GM12864 (cell line): ENCODE data around the gene XIST.

Source experiments
- DNase-seq: peaks from one replicate; pipeline ENCODE4 v3.0.0-alpha.2; 2011; ENCODE audit warnings: low read depth
- H3K4me3 ChIP-seq: 2 replicates; pipeline ENCODE4 v1.5.1; 2011; ENCODE audit warnings: mild to moderate bottlenecking, low read depth, low read length, control low read depth
- CTCF ChIP-seq: IDR thresholded peaks from 2 replicates; pipeline ENCODE4 v1.5.1; 2011; ENCODE audit warnings: low read depth, mild to moderate bottlenecking, moderate library complexity, low read length, control low read depth, inconsistent platforms; ENCODE audit errors: missing control alignments

The XIST gene

DNA sequence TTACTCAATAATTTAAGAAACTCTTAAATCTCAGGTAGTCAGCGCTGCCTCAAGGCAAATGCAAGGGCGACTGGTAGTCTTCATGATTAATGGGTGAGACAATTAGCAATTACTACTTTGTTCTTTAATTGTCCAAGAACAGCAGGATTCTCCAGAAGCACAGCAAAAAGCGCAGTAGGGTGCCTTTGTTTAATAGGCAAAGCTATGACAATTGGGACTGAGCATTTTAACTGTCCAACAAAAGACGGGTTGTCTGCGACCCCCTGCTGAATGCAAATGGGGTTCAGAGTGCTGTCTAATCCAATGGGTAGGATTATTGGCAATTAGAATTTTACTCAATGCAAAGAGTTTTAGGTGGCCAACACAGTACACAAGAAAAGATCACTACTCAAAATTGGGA, 3.4 kb downstream of the XIST start:
- no peak for TF ChIP-seq CTCF
- no peak for DNase-seq
- H3K4me3 ChIP-seq = no peak overlapping the region

DNA sequence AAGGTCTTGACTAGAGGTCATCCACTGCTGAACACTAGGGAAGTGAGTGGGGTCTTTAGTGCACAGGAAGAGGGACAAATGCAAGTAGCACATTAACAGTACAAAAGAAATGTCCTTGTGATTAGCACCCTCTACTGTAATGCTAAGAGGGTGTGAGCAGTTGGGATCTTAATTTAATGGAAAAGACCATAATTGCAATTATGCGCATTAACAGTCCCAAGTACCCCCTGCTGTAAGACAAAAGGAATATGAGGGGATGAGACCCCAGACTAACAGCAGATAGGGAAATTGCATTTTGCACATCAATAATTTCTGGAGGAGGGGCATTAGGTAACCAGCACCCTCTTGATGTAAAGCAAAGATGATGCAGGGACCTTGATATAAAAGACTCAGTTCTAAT, 4.5 kb downstream of the XIST start:
- DNase-seq = no peak
- no peak overlapping the region for H3K4me3 ChIP-seq
- TF ChIP-seq CTCF = no peak

- no peak for DNase-seq
- H3K4me3 ChIP-seq = no peak overlapping the region
- no peak for TF ChIP-seq CTCF
Observed at GRCh38 chrX:73847100-73847499, 5.4 kb downstream of the XIST start.

DNA sequence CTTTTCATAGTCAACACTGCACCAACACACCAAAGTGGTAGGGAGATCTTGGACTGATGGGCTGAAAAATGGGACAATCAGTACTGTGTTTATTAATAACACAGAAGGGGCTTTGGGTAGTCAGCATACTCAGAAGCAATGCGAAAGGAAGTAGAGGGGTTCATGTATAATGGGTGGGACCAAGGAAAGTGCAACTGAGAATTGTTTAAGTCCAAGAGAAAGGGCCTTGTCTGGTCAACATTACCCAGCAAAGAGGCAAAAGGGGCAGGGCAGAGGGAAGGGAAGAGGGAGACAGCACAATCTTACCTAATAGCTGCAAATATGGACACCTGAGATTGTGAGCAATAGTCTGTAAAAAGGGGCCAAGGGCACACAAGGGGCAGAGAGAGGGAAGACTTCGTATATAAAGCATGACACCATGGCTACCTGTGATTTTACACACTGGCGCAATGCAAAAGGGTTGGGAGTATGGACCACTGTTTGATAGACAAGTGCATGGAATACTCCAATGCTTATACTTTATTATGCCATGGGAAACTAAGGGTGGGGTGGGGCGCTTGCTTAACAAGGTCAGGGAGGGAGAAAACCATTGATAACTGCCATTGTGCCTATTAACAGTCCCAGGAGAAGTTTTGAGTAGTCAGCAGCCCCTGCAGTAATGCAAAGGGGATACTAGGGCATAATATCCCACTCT, 9.8 kb downstream of the XIST start:
- no peak overlapping the region for H3K4me3 ChIP-seq
- TF ChIP-seq CTCF = no peak
- no peak for DNase-seq

DNA sequence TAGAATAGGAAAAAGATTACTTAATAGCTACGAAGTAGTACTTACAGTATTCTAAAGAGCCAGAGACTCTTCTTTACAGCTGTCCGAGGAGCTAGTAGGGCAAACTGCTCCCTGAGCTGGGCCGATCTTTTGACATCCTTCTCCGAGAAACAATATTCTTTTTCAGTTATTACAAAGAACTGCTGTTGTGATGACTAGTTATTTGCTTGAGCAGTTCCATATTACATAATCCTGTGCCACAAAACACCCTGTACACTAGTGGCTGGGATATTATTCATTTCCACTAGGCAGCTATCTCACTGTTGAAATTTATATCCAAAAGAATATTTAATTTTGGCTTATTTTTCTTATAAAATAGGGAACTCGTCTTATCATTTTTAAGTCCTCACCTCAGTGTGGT, 11.2 kb downstream of the XIST start:
- DNase-seq = no peak
- TF ChIP-seq CTCF = no peak
- no peak overlapping the region for H3K4me3 ChIP-seq

DNA sequence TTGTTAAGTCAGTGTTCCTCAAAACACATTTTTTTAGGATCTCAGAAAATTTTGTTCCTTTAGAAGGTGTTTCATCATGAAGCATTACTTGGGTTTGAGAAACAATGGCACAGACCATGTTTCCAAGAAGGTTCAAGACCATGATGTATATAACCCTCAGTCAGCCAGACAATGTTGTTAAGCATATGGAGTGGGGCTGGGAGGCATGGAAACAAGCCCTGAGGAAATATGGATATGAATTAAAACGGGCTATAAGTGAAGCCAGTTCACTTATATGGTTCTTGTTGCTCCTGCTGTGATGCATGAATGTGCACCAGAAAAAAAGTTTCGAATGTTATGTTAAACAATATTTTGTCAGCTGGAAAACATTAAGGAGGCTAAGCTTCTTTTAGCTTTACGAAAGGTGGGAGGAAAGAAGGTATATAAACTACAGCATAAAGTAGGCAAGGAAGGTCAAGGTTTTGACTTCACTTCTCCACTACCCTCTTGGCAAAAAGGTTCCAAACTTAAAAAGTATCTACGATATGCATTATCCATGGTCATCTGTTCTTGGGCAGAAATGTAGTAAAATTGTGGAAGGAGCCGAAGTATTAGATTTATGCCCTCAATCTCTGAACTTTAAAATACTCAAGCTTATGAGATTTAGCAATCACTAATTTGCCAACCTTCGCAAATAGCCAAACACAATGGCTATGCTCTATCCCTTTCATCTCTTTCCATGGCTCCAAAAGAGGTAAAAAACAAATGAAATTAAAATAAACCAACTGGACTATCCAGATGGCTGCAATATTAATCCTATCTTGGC, 12.2 kb downstream of the XIST start:
- no peak overlapping the region for H3K4me3 ChIP-seq
- TF ChIP-seq CTCF = no peak
- no peak for DNase-seq

- DNase-seq = no peak
- no peak overlapping the region for H3K4me3 ChIP-seq
- TF ChIP-seq CTCF = no peak
Observed at GRCh38 chrX:73839152-73839551, 13.4 kb downstream of the XIST start.
